Peyer's patch (tissue), 4 donors: ENCODE data around the gene CLNK. TPM values are rescaled to one million over a fixed set of nuclear protein-coding genes. Genes with fewer than 3 reads are reported as not detected.

ENCODE experiments used
- DNase-seq, 3 donors: peaks; one replicate each; pipeline ENCODE4 v3.0.0-alpha.2; 2017 to 2019
- H3K27ac ChIP-seq, 4 donors: fragments of 200-600 bp; sonication (generic); one replicate each; pipeline ENCODE4 v1.5.1; 2016 to 2019
- H3K27me3 ChIP-seq, 2 donors: fragments of 200-600 bp; sonication (generic); one replicate each; pipeline ENCODE4 v1.5.1; 2019
- H3K36me3 ChIP-seq, 3 donors: fragments of 200-600 bp; sonication (generic); one replicate each; pipeline ENCODE4 v1.5.1; 2016 to 2019
- H3K4me1 ChIP-seq, 4 donors: fragments of 200-600 bp; sonication (generic); one replicate each; pipeline ENCODE4 v1.5.1; 2016 to 2019
- H3K4me3 ChIP-seq, 4 donors: fragments of 200-600 bp; sonication (generic); 1 replicate in 3 of 4; 2 replicates in 1 of 4; pipeline ENCODE4 v1.5.1; 2016 to 2019; ENCODE audit warnings: mild to moderate bottlenecking in 1 of 4
- H3K9me3 ChIP-seq, 4 donors: fragments of 200-600 bp; sonication (generic); one replicate each; pipeline ENCODE4 v1.5.1; 2016 to 2019; ENCODE audit warnings: mild to moderate bottlenecking in 1 of 4
- CTCF ChIP-seq, 6 experiments: fragments of 450-650 bp in 4 of 6; fragments of 200-600 bp in 2 of 6; sonication (generic) in 1 of 6; IDR thresholded peaks; one replicate each; pipeline ENCODE4 v1.5.1; 2017 to 2019; ENCODE audit warnings: antibody characterized with exemption in 6 of 6, mild to moderate bottlenecking in 3 of 6, moderate library complexity in 1 of 6
- POLR2A ChIP-seq, 2 donors: fragments of 450-650 bp; IDR thresholded peaks; one replicate each; pipeline ENCODE4 v1.5.1; 2017; ENCODE audit warnings: antibody characterized with exemption in 2 of 2, mild to moderate bottlenecking in 2 of 2, moderate library complexity in 2 of 2
- total RNA-seq, 4 donors: library from RNA; depleted of rRNA; stranded (reverse); fragments of >200 nt; gene quantifications; one replicate each; pipeline ENCODE4 v1.1.0, GENCODE V29; 2016

Gene CLNK
- total RNA-seq, 4 donors from 2014 or later: 0.13 to 4.1 TPM; not detected in 2

GRCh38 chr4:10490996-10491395 is 193.6 kb downstream of the CLNK start:
- DNase-seq: no peak
- Histone ChIP-seq H3K4me1 (no peaks in the 10 kb centered on the region), H3K9me3 (no peaks in the 10 kb centered on the region), H3K36me3 (no peaks in the 10 kb centered on the region), H3K27me3 (no peaks in the 10 kb centered on the region), H3K4me3 (no peak overlapping the region), H3K27ac (no peak overlapping the region)
- TF ChIP-seq POLR2A (IDR thresholded peaks at IDR 0.05) (no peak), CTCF (IDR thresholded peaks at IDR 0.05) (no peak)

- H3K9me3 ChIP-seq: no peaks in the 10 kb centered on the region
- TF ChIP-seq POLR2A (IDR thresholded peaks at IDR 0.05) (no peak), CTCF (IDR thresholded peaks at IDR 0.05) (no peak)
Observed at GRCh38 chr4:10482913-10483312, 201.7 kb downstream of the CLNK start.

GRCh38 chr4:10480616-10481015 is 204.0 kb downstream of the CLNK start:
- Histone ChIP-seq H3K27me3 (no peaks in the 10 kb centered on the region), H3K27ac (no peak overlapping the region), H3K4me3 (no peak overlapping the region), H3K36me3 (no peaks in the 10 kb centered on the region), H3K9me3 (no peaks in the 10 kb centered on the region), H3K4me1 (no peaks in the 10 kb centered on the region)
- no peak for TF ChIP-seq CTCF (IDR thresholded peaks at IDR 0.05)
- no peak for TF ChIP-seq POLR2A (IDR thresholded peaks at IDR 0.05)
- DNase-seq: no peak

More at GRCh38 chr4:10482913-10483312, 201.7 kb downstream of the CLNK start:
- H3K36me3 ChIP-seq: no peaks in the 10 kb centered on the region
- H3K27me3 ChIP-seq: no peaks in the 10 kb centered on the region
- no peak overlapping the region for H3K27ac ChIP-seq
- no peaks in the 10 kb centered on the region for H3K4me1 ChIP-seq
- DNase-seq: no peak
- H3K4me3 ChIP-seq: no peak overlapping the region

GRCh38 chr4:10478621-10479020 is 205.9 kb downstream of the CLNK start:
- no peaks in the 10 kb centered on the region for H3K36me3 ChIP-seq
- TF ChIP-seq CTCF (IDR thresholded peaks at IDR 0.05) (no peak), POLR2A (IDR thresholded peaks at IDR 0.05) (no peak)
- H3K9me3 ChIP-seq: no peaks in the 10 kb centered on the region
- no peak overlapping the region for H3K27ac ChIP-seq
- no peak overlapping the region for H3K4me3 ChIP-seq
- no peaks in the 10 kb centered on the region for H3K4me1 ChIP-seq
- no peak for DNase-seq
- H3K27me3 ChIP-seq: no peaks in the 10 kb centered on the region

GRCh38 chr4:10470505-10470904 is 214.1 kb downstream of the CLNK start:
- H3K4me3 ChIP-seq: no peak overlapping the region
- no peak overlapping the region for H3K27ac ChIP-seq
- H3K4me1 ChIP-seq: no peaks in the 10 kb centered on the region
- TF ChIP-seq CTCF (IDR thresholded peaks at IDR 0.05) (no peak), POLR2A (IDR thresholded peaks at IDR 0.05) (no peak)
- no peak for DNase-seq
- H3K9me3 ChIP-seq: no peaks in the 10 kb centered on the region
- no peaks in the 10 kb centered on the region for H3K27me3 ChIP-seq
- H3K36me3 ChIP-seq: no peaks in the 10 kb centered on the region

- Histone ChIP-seq H3K4me1 (peaks cover 0 to 6% (median 3%) of the 10 kb centered on the region in 4 donors), H3K9me3 (no peaks in the 10 kb centered on the region), H3K36me3 (no peaks in the 10 kb centered on the region), H3K27me3 (no peaks in the 10 kb centered on the region), H3K4me3 (no peak overlapping the region), H3K27ac (no peak overlapping the region)
- no peak for DNase-seq
- TF ChIP-seq POLR2A (IDR thresholded peaks at IDR 0.05) (no peak), CTCF (IDR thresholded peaks at IDR 0.05) (no peak)
Observed at GRCh38 chr4:10466161-10466560, 218.4 kb downstream of the CLNK start.
